ENCODE data around the gene HMSD. TPM values are rescaled to one million over a fixed set of nuclear protein-coding genes. Genes with fewer than 3 reads are reported as not detected.

The HMSD gene
- total RNA-seq, 1 donor from 2014 or later: 25.0 TPM

DNA sequence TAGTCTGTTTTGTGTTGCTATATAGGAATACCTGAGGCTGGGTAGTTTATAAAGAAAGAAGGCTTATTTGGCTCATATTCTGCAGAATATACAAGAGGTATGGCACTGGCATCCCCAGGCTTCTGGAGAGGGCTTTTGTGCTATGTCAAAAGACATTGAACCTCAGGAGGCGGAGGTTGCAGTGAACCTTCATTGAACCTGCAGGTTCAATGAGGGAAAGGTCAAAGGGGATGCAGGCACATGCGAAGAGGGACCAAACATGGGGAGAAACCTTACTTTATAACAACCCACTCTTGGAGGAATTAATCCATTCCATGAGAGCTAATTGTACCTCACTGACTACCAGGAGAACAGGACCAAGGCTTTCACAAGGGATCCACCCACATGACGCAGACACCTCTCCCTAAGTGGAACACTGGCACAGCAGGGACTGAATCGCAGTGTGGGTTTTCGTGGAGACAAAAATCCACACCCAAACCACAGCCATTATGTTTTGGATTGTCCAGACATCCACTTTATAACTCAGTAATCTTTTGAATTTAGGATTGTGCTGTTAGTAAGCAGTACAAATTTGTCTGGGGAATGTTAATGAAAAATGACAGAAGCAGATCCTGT, 16.7 kb downstream of the HMSD start:
- H3K27ac Mint-ChIP-seq: no peak overlapping the region
- intact Hi-C loops (cut with micrococcal nuclease): no loop called here
- peaks cover 30% of the 10 kb centered on the region for H3K4me1 Mint-ChIP-seq
- H3K27me3 Mint-ChIP-seq: no peaks in the 10 kb centered on the region
- no peak for DNase-seq
- peaks cover 23% of the 10 kb centered on the region for H3K36me3 Mint-ChIP-seq (ENCODE audit: low read depth)
- no peaks in the 10 kb centered on the region for H3K9me3 Mint-ChIP-seq
- no peak overlapping the region for H3K4me3 Mint-ChIP-seq

DNA sequence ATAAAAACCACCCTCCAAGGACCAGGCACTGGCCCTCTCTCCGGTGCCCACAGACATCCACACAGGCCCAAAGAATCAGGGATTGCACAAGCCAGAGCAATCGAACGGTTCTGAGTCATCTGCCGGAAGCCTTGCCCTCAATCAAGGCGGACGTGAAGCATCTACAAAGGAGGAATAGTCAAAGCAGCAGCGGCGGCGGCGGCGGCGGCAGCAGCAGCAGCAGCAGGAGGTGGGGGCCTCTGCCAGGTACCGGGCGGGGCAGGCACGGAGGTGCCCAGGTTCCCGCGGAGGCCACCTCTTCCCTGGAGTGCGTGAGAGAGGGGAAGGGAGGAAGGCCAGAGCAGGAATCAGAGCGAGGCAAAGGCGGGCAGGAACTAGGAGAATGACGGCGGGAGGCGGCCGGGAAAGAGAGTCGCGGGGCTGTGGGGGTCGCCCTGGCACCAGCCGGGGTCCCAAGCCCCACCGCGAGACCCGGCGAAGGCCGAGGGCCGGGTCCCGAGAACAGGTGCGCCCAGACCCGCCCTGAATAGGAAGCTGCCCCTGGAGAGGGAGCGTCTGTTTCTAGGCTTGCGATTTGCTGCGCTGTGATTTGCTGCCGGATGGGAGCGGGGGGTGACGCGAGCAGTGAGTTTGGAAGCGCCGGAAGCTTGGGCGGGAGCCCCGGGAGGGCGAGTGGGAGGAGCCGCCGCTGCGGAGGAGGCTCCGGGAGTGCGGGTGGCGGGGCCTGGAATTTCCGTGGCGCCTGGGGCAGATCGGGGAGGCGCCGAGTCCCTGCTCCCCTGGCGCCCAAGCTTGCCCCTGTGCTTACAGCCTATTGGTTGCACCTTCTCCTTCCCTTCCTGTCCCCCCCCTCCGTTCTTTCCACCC, 21.1 kb downstream of the HMSD start, which contains the start of gene SERPINB8:
Gene SERPINB8 (plus strand): TSS at position 140 of the 867 bp plus-strand sequence. CDS start 8,228 bp downstream, outside the sequence.
- Mint-ChIP-seq H3K9me3 (no peaks in the 10 kb centered on the region), H3K4me1 (peaks cover 35% of the 10 kb centered on the region), H3K4me3 (peak within 1 kb of the TSS; percentile 93), H3K27ac (peak within 1 kb of the TSS; percentile 92), H3K27me3 (no peaks in the 10 kb centered on the region), H3K36me3 (ENCODE audit: low read depth) (peaks cover 19% of the 10 kb centered on the region)
- intact Hi-C loops (cut with micrococcal nuclease): loop anchor here (1.0 to 5.0 kb wide), 4 partner anchors 19 to 548 kb away; partner anchors contain the start of gene VPS4B
- DNase-seq: peak; percentile 94

DNA sequence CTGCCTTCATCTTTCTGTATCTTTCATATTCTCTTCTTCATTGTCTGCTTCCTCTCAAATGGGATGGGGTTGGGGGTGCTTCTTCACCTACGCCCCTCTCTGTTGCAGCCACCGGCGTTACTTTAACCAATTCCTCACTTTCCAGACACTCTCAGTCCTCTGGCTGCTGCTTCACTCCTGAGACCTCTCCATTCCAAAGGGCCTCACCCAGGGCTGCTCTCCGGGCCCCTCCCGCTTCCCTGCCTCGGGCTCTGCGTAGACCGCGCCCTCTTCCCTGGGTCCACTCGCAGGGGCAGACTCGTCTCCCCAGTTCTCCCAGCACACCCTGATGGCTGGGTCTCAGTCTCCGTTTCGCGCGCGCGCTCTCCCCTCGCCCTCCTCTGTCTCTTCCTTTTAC, 21.7 kb downstream of the HMSD start:
- Mint-ChIP-seq H3K27me3 (no peaks in the 10 kb centered on the region), H3K4me1 (peaks cover 37% of the 10 kb centered on the region), H3K36me3 (ENCODE audit: low read depth) (peaks cover 19% of the 10 kb centered on the region), H3K9me3 (no peaks in the 10 kb centered on the region), H3K27ac (peak overlapping the region; percentile 92), H3K4me3 (peak overlapping the region; percentile 93)
- intact Hi-C loops (cut with micrococcal nuclease): loop anchor here (1.0 to 5.0 kb wide), 4 partner anchors 20 to 549 kb away; partner anchors contain the start of gene VPS4B
- no peak for DNase-seq

DNA sequence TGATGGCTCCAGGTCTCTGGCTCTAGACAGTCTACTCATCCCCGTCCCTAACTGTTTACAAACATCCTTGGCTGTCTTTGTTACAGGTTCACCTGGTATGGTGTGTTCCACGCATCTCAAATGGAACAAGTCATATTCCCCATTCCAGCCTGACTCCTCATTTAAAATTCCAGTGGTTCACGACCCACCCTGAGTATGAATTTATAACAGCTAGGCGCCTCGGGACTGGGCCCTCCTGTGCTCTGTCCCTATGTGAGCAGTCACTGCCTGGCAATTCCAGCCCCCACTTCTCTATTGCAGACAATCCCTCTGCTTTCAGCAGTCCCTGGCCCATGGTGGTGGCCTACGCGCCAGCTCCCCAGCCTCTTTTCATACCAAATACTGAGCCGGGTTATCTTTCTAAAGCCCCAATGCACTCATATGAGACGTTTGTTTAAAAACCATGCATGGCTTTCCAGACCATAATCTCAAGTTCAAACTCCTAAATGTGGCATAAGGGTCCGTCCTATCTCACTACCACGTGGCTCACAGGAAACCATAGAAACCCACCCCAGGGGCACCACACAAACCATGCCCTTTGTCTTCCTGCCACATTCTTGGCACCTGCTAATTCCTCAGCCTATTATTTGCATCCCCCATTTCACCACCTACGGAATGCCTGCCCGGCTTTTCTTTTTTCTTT, 22.4 kb downstream of the HMSD start:
- Mint-ChIP-seq H3K27me3 (no peaks in the 10 kb centered on the region), H3K27ac (peak overlapping the region; percentile 92), H3K9me3 (no peaks in the 10 kb centered on the region), H3K4me3 (peak overlapping the region; percentile 93), H3K4me1 (peaks cover 37% of the 10 kb centered on the region), H3K36me3 (ENCODE audit: low read depth) (peaks cover 19% of the 10 kb centered on the region)
- peak; percentile 58 for DNase-seq
- intact Hi-C loops (cut with micrococcal nuclease): loop anchor here (2.0 to 5.0 kb wide), 2 partner anchors 23 to 34 kb away; no protein-coding TSS in a partner anchor

DNA sequence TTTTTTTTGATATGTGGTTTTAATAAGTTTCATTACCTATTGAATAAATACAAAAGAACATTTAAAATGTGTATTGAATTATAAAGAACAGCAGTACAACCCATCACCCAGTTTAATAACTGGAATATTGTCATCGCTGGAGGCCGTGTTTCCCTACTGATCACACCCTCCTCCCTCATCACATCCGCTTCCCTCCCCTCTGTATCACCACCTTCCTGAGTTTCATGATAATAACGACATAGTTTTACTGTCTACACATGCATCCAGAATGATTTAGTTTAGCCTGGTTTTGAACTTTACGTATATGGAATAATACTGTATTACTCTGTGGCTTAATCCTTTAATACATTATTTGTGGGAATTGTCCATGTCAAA, 22.9 kb downstream of the HMSD start:
- DNase-seq: no peak
- Mint-ChIP-seq H3K9me3 (no peaks in the 10 kb centered on the region), H3K4me3 (peak overlapping the region; percentile 24), H3K27ac (peak overlapping the region; percentile 51), H3K4me1 (peaks cover 37% of the 10 kb centered on the region), H3K27me3 (no peaks in the 10 kb centered on the region), H3K36me3 (ENCODE audit: low read depth) (peaks cover 16% of the 10 kb centered on the region)
- intact Hi-C loops (cut with micrococcal nuclease): loop anchor here (5.0 kb wide), 1 partner anchor 35 kb away; no protein-coding TSS in a partner anchor

DNA sequence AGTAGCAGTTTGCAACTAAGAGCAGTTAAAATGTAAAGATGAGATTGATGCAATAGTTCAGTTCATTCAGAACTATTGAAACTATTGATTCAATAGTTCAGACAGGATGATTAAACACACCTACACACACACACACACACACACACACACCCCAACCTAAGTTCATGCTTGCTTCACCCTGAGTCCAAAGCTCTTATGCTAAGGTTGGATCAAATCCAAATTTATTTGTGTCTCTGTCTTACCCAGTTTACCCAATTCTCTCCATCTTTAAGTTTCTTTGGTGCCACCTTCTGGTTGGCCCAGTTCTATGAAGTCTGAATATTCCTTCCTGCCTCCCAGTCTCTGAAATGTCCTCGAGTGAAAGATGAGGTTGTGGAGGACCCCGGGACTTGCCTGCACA, 25.9 kb downstream of the HMSD start:
- Mint-ChIP-seq H3K27me3 (no peaks in the 10 kb centered on the region), H3K4me3 (no peak overlapping the region), H3K27ac (no peak overlapping the region), H3K36me3 (ENCODE audit: low read depth) (peaks cover 3% of the 10 kb centered on the region), H3K9me3 (no peaks in the 10 kb centered on the region), H3K4me1 (peaks cover 34% of the 10 kb centered on the region)
- intact Hi-C loops (cut with micrococcal nuclease): loop anchor here (1.0 to 5.0 kb wide), 2 partner anchors 12 to 38 kb away; no protein-coding TSS in a partner anchor
- peak; percentile 73 for DNase-seq

DNA sequence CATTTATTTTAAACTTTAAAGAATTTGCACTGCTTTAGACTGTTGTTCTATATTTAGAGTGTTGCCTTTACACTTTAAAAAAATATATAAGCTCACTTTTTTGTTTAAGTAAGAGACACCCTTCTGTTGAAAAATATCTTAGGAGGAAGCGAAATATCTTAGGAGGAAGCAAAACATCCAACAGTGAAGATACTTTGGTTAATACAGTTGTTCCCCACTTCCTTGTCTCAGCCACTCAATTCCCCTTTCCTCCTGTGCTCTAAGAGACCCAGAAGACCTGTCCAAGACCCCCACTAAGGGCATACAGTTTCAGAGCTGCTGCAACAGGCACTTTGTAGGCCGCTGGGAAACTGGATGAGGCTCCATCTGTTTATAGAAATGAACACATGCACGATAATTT, 26.5 kb downstream of the HMSD start:
- Mint-ChIP-seq H3K27ac (no peak overlapping the region), H3K9me3 (no peaks in the 10 kb centered on the region), H3K4me3 (no peak overlapping the region), H3K27me3 (no peaks in the 10 kb centered on the region), H3K4me1 (peaks cover 35% of the 10 kb centered on the region), H3K36me3 (ENCODE audit: low read depth) (peaks cover 4% of the 10 kb centered on the region)
- intact Hi-C loops (cut with micrococcal nuclease): loop anchor here (1.0 kb wide), 1 partner anchor 12 kb away; no protein-coding TSS in a partner anchor
- DNase-seq: peak; percentile 29

DNA sequence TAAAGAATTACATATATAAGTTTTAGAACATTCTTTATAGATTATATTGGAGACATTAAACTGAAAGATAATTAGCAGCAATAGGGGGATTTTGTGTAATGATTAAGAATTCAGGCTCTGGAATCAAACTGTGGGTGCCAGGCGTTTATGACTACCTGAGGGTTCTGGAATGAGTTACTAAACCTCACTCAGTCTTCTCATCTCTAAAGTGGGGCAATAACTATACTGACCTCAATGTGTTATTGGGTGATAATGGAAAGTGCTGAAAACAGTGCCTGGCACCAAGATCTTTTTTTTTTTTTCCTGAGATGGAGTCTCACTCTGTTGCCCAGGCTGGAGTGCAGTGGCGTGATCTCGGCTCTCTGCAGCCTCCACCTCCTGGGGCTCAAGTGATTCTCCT, 27.9 kb downstream of the HMSD start:
- intact Hi-C loops (cut with micrococcal nuclease): no loop called here
- peaks cover 34% of the 10 kb centered on the region for H3K4me1 Mint-ChIP-seq
- H3K27me3 Mint-ChIP-seq: no peaks in the 10 kb centered on the region
- H3K9me3 Mint-ChIP-seq: no peaks in the 10 kb centered on the region
- no peak overlapping the region for H3K27ac Mint-ChIP-seq
- H3K36me3 Mint-ChIP-seq (ENCODE audit: low read depth): peaks cover 14% of the 10 kb centered on the region
- DNase-seq: no peak
- no peak overlapping the region for H3K4me3 Mint-ChIP-seq

DNA sequence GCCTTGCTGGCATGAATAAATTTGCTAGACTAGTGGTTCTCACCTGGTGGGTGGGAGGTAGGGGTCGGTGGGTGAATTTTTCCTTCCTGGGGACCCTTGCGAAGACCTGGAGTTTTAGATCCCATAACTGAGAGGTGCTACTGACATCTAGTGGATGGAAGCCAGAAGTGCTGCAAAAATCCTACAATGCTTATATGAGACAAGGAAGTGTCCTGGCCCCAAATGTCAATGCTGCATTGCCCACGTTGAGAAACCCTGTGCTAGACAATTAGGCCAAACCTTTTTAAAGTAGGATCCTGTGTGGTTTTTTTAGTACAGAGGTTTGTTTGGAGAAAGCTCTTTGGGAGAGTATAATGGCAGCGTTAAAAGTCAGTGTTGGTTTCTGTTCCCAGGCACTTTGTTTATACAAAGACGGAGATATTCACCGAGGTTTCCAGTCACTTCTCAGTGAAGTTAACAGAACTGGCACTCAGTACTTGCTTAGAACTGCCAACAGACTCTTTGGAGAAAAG, 30.4 kb downstream of the HMSD start:
- Mint-ChIP-seq H3K4me1 (peaks cover 29% of the 10 kb centered on the region), H3K4me3 (peak overlapping the region; percentile 10), H3K9me3 (no peaks in the 10 kb centered on the region), H3K27ac (no peak overlapping the region), H3K36me3 (ENCODE audit: low read depth) (peaks cover 25% of the 10 kb centered on the region), H3K27me3 (no peaks in the 10 kb centered on the region)
- DNase-seq: peak; percentile 85
- intact Hi-C loops (cut with micrococcal nuclease): loop anchor here (1.0 to 2.0 kb wide), 4 partner anchors 16 to 461 kb away; no protein-coding TSS in a partner anchor

DNA sequence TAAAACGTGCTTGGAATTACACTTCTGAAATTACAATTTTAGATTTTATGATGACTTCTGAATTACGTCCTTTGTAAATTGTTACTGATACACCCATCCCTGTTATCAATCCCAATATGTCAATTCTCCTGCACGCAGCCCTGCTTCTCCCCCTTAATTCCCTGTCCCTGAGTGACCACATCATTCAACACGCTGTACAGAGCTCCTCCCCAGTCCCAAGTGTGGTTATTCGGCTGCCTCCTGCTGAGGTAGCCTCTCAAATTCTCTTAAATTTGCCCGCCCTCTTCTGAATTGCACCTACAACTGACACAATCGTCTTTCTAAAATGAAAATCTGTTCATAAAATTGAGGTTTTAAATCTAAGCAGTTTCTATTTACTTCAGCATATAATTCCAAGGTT, 30.9 kb downstream of the HMSD start:
- Mint-ChIP-seq H3K4me3 (no peak overlapping the region), H3K27me3 (no peaks in the 10 kb centered on the region), H3K27ac (no peak overlapping the region), H3K9me3 (no peaks in the 10 kb centered on the region), H3K4me1 (peaks cover 24% of the 10 kb centered on the region), H3K36me3 (ENCODE audit: low read depth) (peaks cover 28% of the 10 kb centered on the region)
- intact Hi-C loops (cut with micrococcal nuclease): no loop called here
- DNase-seq: no peak

DNA sequence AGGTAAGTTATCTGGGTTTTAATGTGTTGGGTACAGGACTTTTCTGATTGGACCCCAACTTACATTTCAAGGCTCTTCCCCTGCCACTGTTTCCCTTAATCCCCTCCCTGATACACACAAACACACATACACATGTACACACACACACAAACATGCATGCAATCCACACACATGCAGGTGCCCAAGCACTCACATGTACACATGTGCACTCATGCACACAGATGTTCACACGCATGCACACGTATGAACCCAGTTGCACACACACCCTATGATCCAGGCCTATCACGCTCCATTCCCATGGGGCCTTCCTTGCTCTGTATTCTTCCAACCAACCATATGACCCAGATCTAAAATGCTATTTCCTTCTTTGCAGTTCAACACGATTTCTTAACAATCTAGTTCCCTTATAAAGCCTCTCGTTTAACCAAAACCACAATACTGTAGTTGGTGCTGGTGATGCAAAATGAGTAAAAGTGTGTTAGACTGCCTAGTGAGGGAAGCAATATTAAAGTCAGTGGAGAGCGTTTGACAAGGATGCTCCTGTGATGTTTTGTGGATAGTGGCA, 31.9 kb downstream of the HMSD start:
- Mint-ChIP-seq H3K27me3 (no peaks in the 10 kb centered on the region), H3K4me3 (no peak overlapping the region), H3K27ac (no peak overlapping the region), H3K36me3 (ENCODE audit: low read depth) (peaks cover 28% of the 10 kb centered on the region), H3K9me3 (no peaks in the 10 kb centered on the region), H3K4me1 (peaks cover 21% of the 10 kb centered on the region)
- intact Hi-C loops (cut with micrococcal nuclease): no loop called here
- DNase-seq: no peak

DNA sequence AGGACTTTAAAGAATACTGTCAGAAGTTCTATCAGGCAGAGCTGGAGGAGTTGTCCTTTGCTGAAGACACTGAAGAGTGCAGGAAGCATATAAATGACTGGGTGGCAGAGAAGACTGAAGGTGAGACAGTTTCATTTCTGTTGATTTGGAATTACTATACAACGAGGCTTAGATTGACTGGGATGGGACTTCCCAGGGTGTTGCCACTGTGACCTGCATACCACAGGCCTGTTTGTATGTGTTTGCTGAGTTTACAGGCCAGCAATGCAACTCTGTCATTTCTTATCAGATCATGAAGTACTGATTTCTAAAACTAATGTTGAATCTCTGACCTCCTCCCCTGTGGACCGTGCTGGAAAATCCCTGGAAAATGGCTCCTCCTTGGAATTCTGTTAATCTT, 32.6 kb downstream of the HMSD start:
- Mint-ChIP-seq H3K27me3 (no peaks in the 10 kb centered on the region), H3K4me3 (no peak overlapping the region), H3K36me3 (ENCODE audit: low read depth) (peaks cover 30% of the 10 kb centered on the region), H3K27ac (peak overlapping the region; percentile 11), H3K4me1 (peaks cover 21% of the 10 kb centered on the region), H3K9me3 (no peaks in the 10 kb centered on the region)
- intact Hi-C loops (cut with micrococcal nuclease): no loop called here
- DNase-seq: no peak

DNA sequence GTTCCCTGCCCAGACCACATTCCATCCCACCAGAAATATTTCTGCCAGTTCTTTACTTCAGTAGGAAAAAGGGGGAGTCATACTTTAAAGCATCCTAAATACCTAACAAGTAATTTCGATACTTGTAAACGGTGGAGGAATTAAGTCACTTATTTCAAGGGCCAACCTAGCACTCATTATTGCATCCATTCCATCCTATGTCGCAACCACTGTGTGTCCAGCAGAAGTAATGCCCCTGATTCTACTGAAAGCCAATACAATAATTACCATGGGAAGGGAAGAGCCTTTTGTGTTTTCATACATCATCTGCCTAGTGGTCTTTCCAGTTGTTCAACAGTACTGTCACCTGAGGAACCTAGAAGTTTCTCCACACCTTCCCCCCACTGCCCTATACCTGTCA, 33.3 kb downstream of the HMSD start:
- Mint-ChIP-seq H3K27ac (no peak overlapping the region), H3K4me1 (peaks cover 21% of the 10 kb centered on the region), H3K36me3 (ENCODE audit: low read depth) (peaks cover 32% of the 10 kb centered on the region), H3K4me3 (no peak overlapping the region), H3K27me3 (no peaks in the 10 kb centered on the region), H3K9me3 (no peaks in the 10 kb centered on the region)
- intact Hi-C loops (cut with micrococcal nuclease): no loop called here
- DNase-seq: no peak
